ENCODE data around the gene STXBP6. TPM values are rescaled to one million over a fixed set of nuclear protein-coding genes. Genes with fewer than 3 reads are reported as not detected.
A peak's percentile ranks its signal among the peaks of the same experiment; 100 is the strongest.

The STXBP6 gene
- total and polyA plus RNA-seq, 2 of the 13 experiments (the other 11 are each of a cell fraction or from before 2014, with no cell fraction given): 35.3 to 42.8 TPM

DNA sequence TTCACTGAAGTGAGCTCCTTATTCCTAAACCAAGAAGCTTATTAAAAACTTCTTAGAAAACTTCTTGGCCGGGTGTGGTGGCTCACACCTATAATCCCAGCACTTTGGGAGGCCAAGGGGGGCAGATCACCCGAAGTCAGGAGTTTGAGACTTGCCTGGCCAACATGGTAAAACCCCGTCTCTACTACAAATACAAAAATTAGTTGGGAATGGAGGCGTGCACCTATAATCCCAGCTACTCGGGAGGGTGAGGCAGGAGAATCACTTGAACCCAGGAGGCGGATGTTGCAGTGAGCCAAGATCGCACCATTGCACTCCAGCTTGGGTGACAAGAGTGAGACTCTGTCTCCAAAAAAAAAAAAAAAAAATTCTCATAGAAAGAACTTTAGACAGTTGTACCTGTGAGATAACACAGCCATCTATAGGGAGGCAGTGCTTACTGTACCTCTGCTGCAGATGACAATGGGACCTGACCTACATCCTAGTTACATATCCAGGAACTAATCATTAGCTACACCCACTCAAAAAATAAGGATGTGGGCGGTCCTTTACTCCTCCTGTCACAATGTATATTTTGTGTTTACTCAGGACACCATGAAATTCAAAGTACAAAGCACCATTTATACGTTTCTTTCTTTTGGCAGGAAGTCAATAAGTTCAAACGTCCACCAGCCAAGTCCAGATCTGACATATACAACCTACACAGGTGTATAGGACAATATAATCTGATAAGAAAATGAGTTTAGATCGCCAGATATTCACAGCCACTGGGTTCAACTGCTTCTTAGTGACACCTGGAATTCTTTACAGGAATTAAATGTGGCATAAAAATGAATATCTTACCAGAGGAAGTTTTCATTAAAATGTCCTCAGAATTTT is 14.9 kb downstream of the STXBP6 start (continued):
- TF ChIP-seq ZBTB7A (CRISPR knock-in tag; IDR thresholded peaks at IDR 0.05): no peak
- TF ChIP-seq ZNF616 (CRISPR knock-in tag; IDR thresholded peaks at IDR 0.05; ENCODE audit: low read depth): no peak
- TF ChIP-seq KLF11 (CRISPR knock-in tag; IDR thresholded peaks at IDR 0.05): no peak
- TF ChIP-seq, protein P1, sequence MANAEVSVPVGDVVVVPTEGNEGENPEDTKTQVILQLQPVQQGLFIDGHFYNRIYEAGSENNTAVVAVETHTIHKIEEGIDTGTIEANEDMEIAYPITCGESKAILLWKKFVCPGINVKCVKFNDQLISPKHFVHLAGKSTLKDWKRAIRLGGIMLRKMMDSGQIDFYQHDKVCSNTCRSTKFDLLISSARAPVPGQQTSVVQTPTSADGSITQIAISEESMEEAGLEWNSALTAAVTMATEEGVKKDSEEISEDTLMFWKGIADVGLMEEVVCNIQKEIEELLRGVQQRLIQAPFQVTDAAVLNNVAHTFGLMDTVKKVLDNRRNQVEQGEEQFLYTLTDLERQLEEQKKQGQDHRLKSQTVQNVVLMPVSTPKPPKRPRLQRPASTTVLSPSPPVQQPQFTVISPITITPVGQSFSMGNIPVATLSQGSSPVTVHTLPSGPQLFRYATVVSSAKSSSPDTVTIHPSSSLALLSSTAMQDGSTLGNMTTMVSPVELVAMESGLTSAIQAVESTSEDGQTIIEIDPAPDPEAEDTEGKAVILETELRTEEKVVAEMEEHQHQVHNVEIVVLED (CRISPR knock-in tag; IDR thresholded peaks at IDR 0.05; ENCODE audit: borderline replicate concordance): no peak
- TF ChIP-seq TEAD2 (CRISPR knock-in tag; IDR thresholded peaks at IDR 0.05): no peak
- TF ChIP-seq HOXD1 (CRISPR knock-in tag; IDR thresholded peaks at IDR 0.05): no peak
- peak; percentile 64 for TF ChIP-seq HDAC1 (CRISPR knock-in tag; IDR thresholded peaks at IDR 0.05)
- peak; percentile 68; the same call in 1 of the 2 replicates for TF ChIP-seq ZSCAN31 (CRISPR knock-in tag; IDR thresholded peaks at IDR 0.05; ENCODE audit: low read depth)
- TF ChIP-seq CENPT (CRISPR knock-in tag; IDR thresholded peaks at IDR 0.05; ENCODE audit: low read depth): no peak
- TF ChIP-seq ZNF775 (CRISPR knock-in tag; IDR thresholded peaks at IDR 0.05; ENCODE audit: borderline replicate concordance): no peak
- peak; percentile 71 for TF ChIP-seq STAG1 (CRISPR knock-in tag; IDR thresholded peaks at IDR 0.05)
- TF ChIP-seq GRHL1 (CRISPR knock-in tag; conservative IDR thresholded peaks at IDR 0.05): no peak
- TF ChIP-seq ISL2 (CRISPR knock-in tag; IDR thresholded peaks at IDR 0.05): peak; percentile 80; the same call in 1 of the 2 replicates
- peak; percentile 52; the same call in 1 of the 2 replicates for TF ChIP-seq MXD4 (CRISPR knock-in tag; IDR thresholded peaks at IDR 0.05)
- TF ChIP-seq ASH2L (IDR thresholded peaks at IDR 0.05; ENCODE audit: insufficient read length, low read depth, low read length): peak; percentile 69
- TF ChIP-seq ZNF749 (CRISPR knock-in tag; IDR thresholded peaks at IDR 0.05; ENCODE audit: borderline replicate concordance): no peak
- TF ChIP-seq NFE2L1 (CRISPR knock-in tag; IDR thresholded peaks at IDR 0.05; ENCODE audit: borderline replicate concordance): no peak
- peak; percentile 84; the same call in 1 of the 2 replicates for TF ChIP-seq PHF21A (CRISPR knock-in tag; IDR thresholded peaks at IDR 0.05)
- TF ChIP-seq POGZ (CRISPR knock-in tag; IDR thresholded peaks at IDR 0.05): peak; percentile 98
- peak; percentile 74; the same call in 1 of the 2 replicates for TF ChIP-seq HMG20A (CRISPR knock-in tag; IDR thresholded peaks at IDR 0.05; ENCODE audit: borderline replicate concordance)
- 0 out of 2 replicates have a peak, but pooled peaks have one; percentile 27 for TF ChIP-seq ZNF574 (CRISPR knock-in tag; IDR thresholded peaks at IDR 0.05)
- 0 out of 2 replicates have a peak, but pooled peaks have one; percentile 39 for TF ChIP-seq JUN (CRISPR knock-in tag; IDR thresholded peaks at IDR 0.05)
- TF ChIP-seq CERS6 (CRISPR knock-in tag; IDR thresholded peaks at IDR 0.05): no peak

All from HepG2 (cell line).